ENCODE data around the gene GSG1L.
A peak's percentile ranks its signal among the peaks of the same experiment; 100 is the strongest.

The GSG1L gene

GRCh38 chr16:28090646-28091377 lies 27.3 kb upstream of the GSG1L start:
- Histone ChIP-seq H3K4me2 (no peak overlapping the region), H3K27ac (no peak overlapping the region), H3K4me3 (IDR thresholded peaks at IDR 0.05; ENCODE audit: insufficient read depth, low read depth, low read length) (no peak overlapping the region), H3K9ac (no peak overlapping the region), H2AFZ (ENCODE audit: low read depth) (no peak overlapping the region), H4K20me1 (ENCODE audit: insufficient read depth) (no peaks in the 10 kb centered on the region), H3K36me3 (ENCODE audit: insufficient read depth) (no peaks in the 10 kb centered on the region), H3K27me3 (ENCODE audit: insufficient read depth, low read depth) (no peaks in the 10 kb centered on the region), H3K79me2 (ENCODE audit: insufficient read depth, low read depth) (no peaks in the 10 kb centered on the region), H3K4me1 (ENCODE audit: low read depth, poor library complexity, severe bottlenecking) (no peaks in the 10 kb centered on the region)
- TF ChIP-seq, protein P1, sequence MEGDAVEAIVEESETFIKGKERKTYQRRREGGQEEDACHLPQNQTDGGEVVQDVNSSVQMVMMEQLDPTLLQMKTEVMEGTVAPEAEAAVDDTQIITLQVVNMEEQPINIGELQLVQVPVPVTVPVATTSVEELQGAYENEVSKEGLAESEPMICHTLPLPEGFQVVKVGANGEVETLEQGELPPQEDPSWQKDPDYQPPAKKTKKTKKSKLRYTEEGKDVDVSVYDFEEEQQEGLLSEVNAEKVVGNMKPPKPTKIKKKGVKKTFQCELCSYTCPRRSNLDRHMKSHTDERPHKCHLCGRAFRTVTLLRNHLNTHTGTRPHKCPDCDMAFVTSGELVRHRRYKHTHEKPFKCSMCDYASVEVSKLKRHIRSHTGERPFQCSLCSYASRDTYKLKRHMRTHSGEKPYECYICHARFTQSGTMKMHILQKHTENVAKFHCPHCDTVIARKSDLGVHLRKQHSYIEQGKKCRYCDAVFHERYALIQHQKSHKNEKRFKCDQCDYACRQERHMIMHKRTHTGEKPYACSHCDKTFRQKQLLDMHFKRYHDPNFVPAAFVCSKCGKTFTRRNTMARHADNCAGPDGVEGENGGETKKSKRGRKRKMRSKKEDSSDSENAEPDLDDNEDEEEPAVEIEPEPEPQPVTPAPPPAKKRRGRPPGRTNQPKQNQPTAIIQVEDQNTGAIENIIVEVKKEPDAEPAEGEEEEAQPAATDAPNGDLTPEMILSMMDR (conservative IDR thresholded peaks at IDR 0.05; ENCODE audit: low read depth, low read length): peak; percentile 52

GRCh38 chr16:28089992-28090365 lies 26.5 kb upstream of the GSG1L start:
- H2AFZ ChIP-seq (ENCODE audit: low read depth): no peak overlapping the region
- H3K36me3 ChIP-seq (ENCODE audit: insufficient read depth): no peaks in the 10 kb centered on the region
- no peaks in the 10 kb centered on the region for H4K20me1 ChIP-seq (ENCODE audit: insufficient read depth)
- H3K4me3 ChIP-seq (IDR thresholded peaks at IDR 0.05; ENCODE audit: insufficient read depth, low read depth, low read length): no peak overlapping the region
- no peaks in the 10 kb centered on the region for H3K4me1 ChIP-seq (ENCODE audit: low read depth, poor library complexity, severe bottlenecking)
- H3K79me2 ChIP-seq (ENCODE audit: insufficient read depth, low read depth): no peaks in the 10 kb centered on the region
- no peak overlapping the region for H3K4me2 ChIP-seq
- TF ChIP-seq, protein P1 (conservative IDR thresholded peaks at IDR 0.05; ENCODE audit: low read depth, low read length): no peak
- H3K9ac ChIP-seq: no peak overlapping the region
- H3K27me3 ChIP-seq (ENCODE audit: insufficient read depth, low read depth): no peaks in the 10 kb centered on the region
- H3K27ac ChIP-seq: no peak overlapping the region

- H3K4me1 ChIP-seq (ENCODE audit: low read depth, poor library complexity, severe bottlenecking): no peaks in the 10 kb centered on the region
- H4K20me1 ChIP-seq (ENCODE audit: insufficient read depth): no peaks in the 10 kb centered on the region
- TF ChIP-seq, protein P1 (conservative IDR thresholded peaks at IDR 0.05; ENCODE audit: low read depth, low read length): no peak
- H2AFZ ChIP-seq (ENCODE audit: low read depth): no peak overlapping the region
- no peak overlapping the region for H3K4me3 ChIP-seq (IDR thresholded peaks at IDR 0.05; ENCODE audit: insufficient read depth, low read depth, low read length)
- H3K9ac ChIP-seq: no peak overlapping the region
- no peak overlapping the region for H3K4me2 ChIP-seq
- no peaks in the 10 kb centered on the region for H3K79me2 ChIP-seq (ENCODE audit: insufficient read depth, low read depth)
- no peak overlapping the region for H3K27ac ChIP-seq
- H3K27me3 ChIP-seq (ENCODE audit: insufficient read depth, low read depth): no peaks in the 10 kb centered on the region
- H3K36me3 ChIP-seq (ENCODE audit: insufficient read depth): no peaks in the 10 kb centered on the region
These were observed 25.9 kb upstream of the GSG1L start for GRCh38 chr16:28089205-28089991.

DNA sequence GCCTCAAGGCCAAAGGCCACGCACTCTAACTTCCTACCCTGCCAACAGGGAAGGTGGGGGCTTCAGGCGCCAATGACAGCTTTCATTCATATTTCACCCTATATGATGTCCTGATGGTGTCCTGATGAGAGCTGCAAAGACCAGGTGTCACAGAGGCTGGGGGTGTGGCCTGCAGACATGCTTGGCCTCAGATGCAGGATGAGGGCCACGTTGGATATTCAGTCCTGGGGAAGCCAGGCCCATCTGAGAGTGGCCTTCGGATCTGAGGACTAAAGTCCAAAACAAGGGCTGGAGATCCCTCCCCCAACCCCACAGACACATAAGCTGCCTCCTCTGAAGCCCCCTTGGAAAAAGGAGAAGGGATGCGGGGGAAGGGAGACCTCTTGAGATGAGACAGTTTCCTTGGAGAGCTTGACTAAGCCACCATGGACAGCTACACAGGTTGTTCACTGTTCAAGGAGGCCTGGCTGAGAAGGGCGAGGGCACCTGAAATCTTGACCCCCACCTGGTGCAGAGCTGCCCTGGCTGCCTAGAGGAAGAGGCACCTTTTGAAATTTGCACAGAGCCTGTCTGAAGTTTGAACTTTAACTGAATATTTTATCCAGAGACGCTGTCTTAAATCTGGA lies 24.3 kb upstream of the GSG1L start:
- Histone ChIP-seq H3K36me3 (ENCODE audit: insufficient read depth) (no peaks in the 10 kb centered on the region), H4K20me1 (ENCODE audit: insufficient read depth) (no peaks in the 10 kb centered on the region), H3K79me2 (ENCODE audit: insufficient read depth, low read depth) (no peaks in the 10 kb centered on the region), H3K4me3 (IDR thresholded peaks at IDR 0.05; ENCODE audit: insufficient read depth, low read depth, low read length) (no peak overlapping the region), H3K4me2 (no peak overlapping the region), H3K9ac (no peak overlapping the region), H3K27me3 (ENCODE audit: insufficient read depth, low read depth) (no peaks in the 10 kb centered on the region), H3K4me1 (ENCODE audit: low read depth, poor library complexity, severe bottlenecking) (no peaks in the 10 kb centered on the region), H2AFZ (ENCODE audit: low read depth) (no peak overlapping the region), H3K27ac (no peak overlapping the region)
- TF ChIP-seq, protein P1 (conservative IDR thresholded peaks at IDR 0.05; ENCODE audit: low read depth, low read length): no peak
